GM12878 (cell line): ENCODE data around the gene CCBE1.

ENCODE experiments used
- CEBPB ChIP-seq, 2 experiments: fragments of 150-350 bp in 1 of 2; IDR thresholded peaks; 2 replicates each; pipeline ENCODE4 v1.6.1; 2012 to 2014; ENCODE audit warnings: low read depth in 2 of 2, low read length in 2 of 2, borderline replicate concordance in 1 of 2, inconsistent platforms in 1 of 2
- EZH2 ChIP-seq: IDR thresholded peaks from 2 replicates; pipeline ENCODE4 v1.6.1; 2012; ENCODE audit warnings: low read depth, mild to moderate bottlenecking, control low read depth, inconsistent platforms, low read length, borderline replicate concordance; ENCODE audit not compliant: control insufficient read depth
- FOS ChIP-seq: IDR thresholded peaks from 3 replicates; pipeline ENCODE4 v1.6.1; 2011; ENCODE audit warnings: borderline replicate concordance; ENCODE audit not compliant: insufficient read length; ENCODE audit errors: extremely low read depth
- MYC ChIP-seq: IDR thresholded peaks from 2 replicates; pipeline ENCODE4 v1.6.1; 2011; ENCODE audit warnings: mild to moderate bottlenecking, low read length, moderate library complexity, inconsistent platforms; ENCODE audit not compliant: insufficient read depth, insufficient replicate concordance, insufficient read length, severe bottlenecking
- TAF1 ChIP-seq: IDR thresholded peaks from 2 replicates; pipeline ENCODE4 v1.6.1; 2011; ENCODE audit warnings: mild to moderate bottlenecking, low read depth, low read length, borderline replicate concordance
- YY1 ChIP-seq: IDR thresholded peaks from 2 replicates; pipeline ENCODE4 v1.6.1; 2011; ENCODE audit warnings: low read depth, mild to moderate bottlenecking, low read length
- ZNF274 ChIP-seq: IDR thresholded peaks from one replicate; pipeline ENCODE4 v1.8.0; 2011; ENCODE audit not compliant: insufficient read length, insufficient read depth
- ZSCAN29 ChIP-seq: fragments of 450-650 bp; IDR thresholded peaks from 2 replicates; pipeline ENCODE4 v1.6.1; 2017; ENCODE audit warnings: mild to moderate bottlenecking, moderate library complexity
- TF ChIP-seq, protein P1 (sequence below), 3 experiments: IDR thresholded peaks in 2 of 3; conservative IDR thresholded peaks in 1 of 3; 2 replicates each; pipeline ENCODE4 v1.5.1; 2011; ENCODE audit warnings: low read depth in 3 of 3, low read length in 3 of 3, mild to moderate bottlenecking in 3 of 3, control low read depth in 2 of 3, moderate library complexity in 2 of 3, inconsistent platforms in 1 of 3, mixed read lengths in 1 of 3; ENCODE audit not compliant: control insufficient read depth in 2 of 3, insufficient read depth in 1 of 3; ENCODE audit errors: extremely low read depth in 1 of 3
- TF ChIP-seq, protein P2 (sequence below): fragments of 450-650 bp; IDR thresholded peaks from 2 replicates; pipeline ENCODE4 v1.6.1; 2017; ENCODE audit warnings: mild to moderate bottlenecking, moderate library complexity
- TF ChIP-seq, protein P3 (sequence below): fragments of 450-650 bp; IDR thresholded peaks from 2 replicates; pipeline ENCODE4 v1.6.1; 2014; ENCODE audit warnings: mild to moderate bottlenecking

DNA sequence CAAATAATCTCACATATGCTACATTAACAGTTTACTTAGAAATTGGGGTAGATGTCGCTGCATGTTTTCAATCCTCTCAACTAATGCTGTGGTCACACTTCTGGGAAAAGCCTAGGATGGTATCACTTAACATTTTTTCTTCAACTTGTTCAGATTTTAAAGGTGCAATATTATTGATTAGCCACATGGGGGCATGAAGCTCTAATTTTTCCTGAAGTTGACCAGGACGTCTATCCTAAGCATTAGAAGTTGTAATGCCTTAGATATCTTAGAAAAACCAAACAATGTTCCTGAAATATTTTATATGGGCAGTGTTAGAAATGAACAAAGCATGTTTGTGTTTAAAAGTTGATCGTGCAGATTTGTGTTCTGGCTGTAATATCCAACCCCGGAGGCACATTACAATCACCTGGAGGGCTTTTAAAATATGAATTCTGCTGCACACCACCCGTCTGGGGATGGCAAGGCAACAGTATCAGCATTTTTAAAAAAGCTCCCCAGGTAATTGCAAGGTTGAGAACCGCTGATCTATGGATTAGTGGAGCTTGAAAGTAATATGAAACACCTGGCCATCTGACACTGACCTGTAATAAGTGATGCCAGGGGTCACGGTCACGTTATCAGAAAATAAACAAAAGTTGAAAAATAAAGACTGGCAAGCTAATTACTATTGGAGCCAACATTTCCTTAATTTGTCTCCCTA lies 237.7 kb downstream of the CCBE1 start:
- no peak for TF ChIP-seq CEBPB (IDR thresholded peaks at IDR 0.05; ENCODE audit: borderline replicate concordance in 1 of 2, low read depth in 2 of 2, low read length in 2 of 2)
- TF ChIP-seq, protein P1, sequence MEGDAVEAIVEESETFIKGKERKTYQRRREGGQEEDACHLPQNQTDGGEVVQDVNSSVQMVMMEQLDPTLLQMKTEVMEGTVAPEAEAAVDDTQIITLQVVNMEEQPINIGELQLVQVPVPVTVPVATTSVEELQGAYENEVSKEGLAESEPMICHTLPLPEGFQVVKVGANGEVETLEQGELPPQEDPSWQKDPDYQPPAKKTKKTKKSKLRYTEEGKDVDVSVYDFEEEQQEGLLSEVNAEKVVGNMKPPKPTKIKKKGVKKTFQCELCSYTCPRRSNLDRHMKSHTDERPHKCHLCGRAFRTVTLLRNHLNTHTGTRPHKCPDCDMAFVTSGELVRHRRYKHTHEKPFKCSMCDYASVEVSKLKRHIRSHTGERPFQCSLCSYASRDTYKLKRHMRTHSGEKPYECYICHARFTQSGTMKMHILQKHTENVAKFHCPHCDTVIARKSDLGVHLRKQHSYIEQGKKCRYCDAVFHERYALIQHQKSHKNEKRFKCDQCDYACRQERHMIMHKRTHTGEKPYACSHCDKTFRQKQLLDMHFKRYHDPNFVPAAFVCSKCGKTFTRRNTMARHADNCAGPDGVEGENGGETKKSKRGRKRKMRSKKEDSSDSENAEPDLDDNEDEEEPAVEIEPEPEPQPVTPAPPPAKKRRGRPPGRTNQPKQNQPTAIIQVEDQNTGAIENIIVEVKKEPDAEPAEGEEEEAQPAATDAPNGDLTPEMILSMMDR (IDR thresholded peaks at IDR 0.05 in 2 of 3, conservative IDR thresholded peaks at IDR 0.05 in 1 of 3; ENCODE audit: control insufficient read depth in 2 of 3, extremely low read depth in 1 of 3, insufficient read depth in 1 of 3, low read depth in 3 of 3, low read length in 3 of 3) = peak; percentile 53 to 58 (median 55)
- no peak for TF ChIP-seq MYC
- no peak for TF ChIP-seq TAF1
- no peak for TF ChIP-seq FOS
- TF ChIP-seq ZNF274 = no peak
- no peak for TF ChIP-seq ZSCAN29
- no peak for TF ChIP-seq YY1
- TF ChIP-seq, protein P2, sequence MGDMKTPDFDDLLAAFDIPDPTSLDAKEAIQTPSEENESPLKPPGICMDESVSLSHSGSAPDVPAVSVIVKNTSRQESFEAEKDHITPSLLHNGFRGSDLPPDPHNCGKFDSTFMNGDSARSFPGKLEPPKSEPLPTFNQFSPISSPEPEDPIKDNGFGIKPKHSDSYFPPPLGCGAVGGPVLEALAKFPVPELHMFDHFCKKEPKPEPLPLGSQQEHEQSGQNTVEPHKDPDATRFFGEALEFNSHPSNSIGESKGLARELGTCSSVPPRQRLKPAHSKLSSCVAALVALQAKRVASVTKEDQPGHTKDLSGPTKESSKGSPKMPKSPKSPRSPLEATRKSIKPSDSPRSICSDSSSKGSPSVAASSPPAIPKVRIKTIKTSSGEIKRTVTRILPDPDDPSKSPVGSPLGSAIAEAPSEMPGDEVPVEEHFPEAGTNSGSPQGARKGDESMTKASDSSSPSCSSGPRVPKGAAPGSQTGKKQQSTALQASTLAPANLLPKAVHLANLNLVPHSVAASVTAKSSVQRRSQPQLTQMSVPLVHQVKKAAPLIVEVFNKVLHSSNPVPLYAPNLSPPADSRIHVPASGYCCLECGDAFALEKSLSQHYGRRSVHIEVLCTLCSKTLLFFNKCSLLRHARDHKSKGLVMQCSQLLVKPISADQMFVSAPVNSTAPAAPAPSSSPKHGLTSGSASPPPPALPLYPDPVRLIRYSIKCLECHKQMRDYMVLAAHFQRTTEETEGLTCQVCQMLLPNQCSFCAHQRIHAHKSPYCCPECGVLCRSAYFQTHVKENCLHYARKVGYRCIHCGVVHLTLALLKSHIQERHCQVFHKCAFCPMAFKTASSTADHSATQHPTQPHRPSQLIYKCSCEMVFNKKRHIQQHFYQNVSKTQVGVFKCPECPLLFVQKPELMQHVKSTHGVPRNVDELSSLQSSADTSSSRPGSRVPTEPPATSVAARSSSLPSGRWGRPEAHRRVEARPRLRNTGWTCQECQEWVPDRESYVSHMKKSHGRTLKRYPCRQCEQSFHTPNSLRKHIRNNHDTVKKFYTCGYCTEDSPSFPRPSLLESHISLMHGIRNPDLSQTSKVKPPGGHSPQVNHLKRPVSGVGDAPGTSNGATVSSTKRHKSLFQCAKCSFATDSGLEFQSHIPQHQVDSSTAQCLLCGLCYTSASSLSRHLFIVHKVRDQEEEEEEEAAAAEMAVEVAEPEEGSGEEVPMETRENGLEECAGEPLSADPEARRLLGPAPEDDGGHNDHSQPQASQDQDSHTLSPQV = no peak
- TF ChIP-seq, protein P3, sequence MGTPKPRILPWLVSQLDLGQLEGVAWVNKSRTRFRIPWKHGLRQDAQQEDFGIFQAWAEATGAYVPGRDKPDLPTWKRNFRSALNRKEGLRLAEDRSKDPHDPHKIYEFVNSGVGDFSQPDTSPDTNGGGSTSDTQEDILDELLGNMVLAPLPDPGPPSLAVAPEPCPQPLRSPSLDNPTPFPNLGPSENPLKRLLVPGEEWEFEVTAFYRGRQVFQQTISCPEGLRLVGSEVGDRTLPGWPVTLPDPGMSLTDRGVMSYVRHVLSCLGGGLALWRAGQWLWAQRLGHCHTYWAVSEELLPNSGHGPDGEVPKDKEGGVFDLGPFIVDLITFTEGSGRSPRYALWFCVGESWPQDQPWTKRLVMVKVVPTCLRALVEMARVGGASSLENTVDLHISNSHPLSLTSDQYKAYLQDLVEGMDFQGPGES = no peak
- TF ChIP-seq EZH2 = no peak
